ENCODE data around the gene GCK. TPM values are rescaled to one million over a fixed set of nuclear protein-coding genes. Genes with fewer than 3 reads are reported as not detected.

Gene GCK
- total and polyA plus RNA-seq, 2 donors (not counting 3 experiments of a cell fraction or from before 2014, with no cell fraction given) = 0.17 to 0.51 TPM

- CTCF ChIA-PET = no interaction called here
- H2AFZ ChIP-seq (ENCODE audit: low read depth, low read length) = no peak overlapping the region
Measured at GRCh38 chr7:44189993-44190872, 994 bp upstream of the GCK start.

More at GRCh38 chr7:44189993-44190872, 994 bp upstream of the GCK start:
- TF ChIP-seq POLR2AphosphoS5 (IDR thresholded peaks at IDR 0.05; ENCODE audit: insufficient read depth, low read depth, low read length) = no peak
- TF ChIP-seq CTCF (IDR thresholded peaks at IDR 0.05; ENCODE audit: extremely low read depth in 1 of 2, insufficient read depth in 1 of 2, low read depth in 1 of 2, low read length in 2 of 2) = no peak
- TF ChIP-seq FOS (IDR thresholded peaks at IDR 0.05; ENCODE audit: borderline replicate concordance, insufficient read depth, low read length) = no peak
- no peak for TF ChIP-seq EZH2 (IDR thresholded peaks at IDR 0.05; ENCODE audit: borderline replicate concordance, low read depth, low read length, severe bottlenecking)
- TF ChIP-seq, protein P1, sequence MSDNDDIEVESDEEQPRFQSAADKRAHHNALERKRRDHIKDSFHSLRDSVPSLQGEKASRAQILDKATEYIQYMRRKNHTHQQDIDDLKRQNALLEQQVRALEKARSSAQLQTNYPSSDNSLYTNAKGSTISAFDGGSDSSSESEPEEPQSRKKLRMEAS (IDR thresholded peaks at IDR 0.05; ENCODE audit: insufficient read depth, insufficient read length) = no peak
- no peak for TF ChIP-seq GATA2 (IDR thresholded peaks at IDR 0.05; ENCODE audit: insufficient read depth, insufficient read length, low read depth, low read length)
- TF ChIP-seq JUN (IDR thresholded peaks at IDR 0.05; ENCODE audit: borderline replicate concordance, insufficient read depth, insufficient read length, low read depth) = no peak
- no peak for TF ChIP-seq POLR2A (IDR thresholded peaks at IDR 0.05; ENCODE audit: low read depth, low read length)
- no peak for TF ChIP-seq MYC (IDR thresholded peaks at IDR 0.05; ENCODE audit: low read depth, low read length)
- H3K27ac ChIP-seq (ENCODE audit: insufficient read depth, low read depth, low read length) = no peak overlapping the region
- no peaks in the 10 kb centered on the region for H3K79me2 ChIP-seq (ENCODE audit: control insufficient read depth, insufficient read depth, low read length)
- intact Hi-C loops (cut with micrococcal nuclease) (no loop called here), dilution Hi-C loops (cut with MboI; ENCODE audit: extremely low pct_ligation_motif_present, low sequenced_read_pairs) (no loop called here)
- no peaks in the 10 kb centered on the region for H3K9me1 ChIP-seq (replicated peaks; ENCODE audit: control insufficient read depth, extremely low read depth, insufficient read depth, low read length)
- BruUV-seq (replicated peaks) = no TSS peak
- no peaks in the 10 kb centered on the region for H4K20me1 ChIP-seq (replicated peaks; ENCODE audit: control insufficient read depth, extremely low read depth, insufficient read depth, low read length)
- no peaks in the 10 kb centered on the region for H3K9me3 ChIP-seq (replicated peaks; ENCODE audit: control insufficient read depth, insufficient read depth, low read length)
- H3K36me3 ChIP-seq (ENCODE audit: control insufficient read depth in 2 of 2, extremely low read depth in 1 of 2, insufficient read depth in 2 of 2, low read length in 2 of 2) = no peaks in the 10 kb centered on the region
- POLR2A ChIA-PET = no interaction called here
- no peak overlapping the region for H3K9ac ChIP-seq (replicated peaks; ENCODE audit: extremely low read depth, insufficient read depth, low read length)
- no peak for FAIRE-seq
- no peaks in the 10 kb centered on the region for H3K4me1 ChIP-seq (ENCODE audit: control insufficient read depth, extremely low read depth, insufficient read depth, low read length)
- H3K27me3 ChIP-seq (ENCODE audit: control insufficient read depth in 2 of 2, insufficient read depth in 2 of 2, low read length in 2 of 2) = peaks cover 4 to 10% of the 10 kb centered on the region in 2 experiments
- H3K4me2 ChIP-seq (ENCODE audit: insufficient read depth, low read length) = no peak overlapping the region
- H3K4me3 ChIP-seq (replicated peaks in 1 of 3; ENCODE audit: insufficient read depth in 1 of 3, low read depth in 1 of 3, low read length in 3 of 3) = no peak overlapping the region
- no peak for DNase-seq (ENCODE audit: low read depth, low spot score)
